Panc1 (cell line): ENCODE data around the gene ABHD8. TPM values are rescaled to one million over a fixed set of nuclear protein-coding genes. Genes with fewer than 3 reads are reported as not detected.

Experiments used
- ATAC-seq: fragments of 200-7000 bp; cut with Tn5 transposase; 2 replicates; pipeline ENCODE4 v1.9.1; 2020; ENCODE audit warnings: mild to moderate bottlenecking, moderate library complexity
- BruUV-seq: library from RNA; stranded (reverse); fragments of 400-500 nt; replicated peaks from 2 replicates; lab custom pipeline; 2021; lab: Mats Ljungman, UMichigan
- CTCF ChIA-PET: fragments of 300-600 bp; sonication (Branson Sonifier 250); formaldehyde crosslinking; loops from one replicate; lab custom pipeline; 2022; ENCODE audit warnings: antibody characterized with exemption; lab: Charles Lee
- POLR2A ChIA-PET: fragments of 300-600 bp; sonication (Branson Sonifier 250); formaldehyde crosslinking; loops from one replicate; lab custom pipeline; 2022; ENCODE audit warnings: antibody characterized with exemption; lab: Charles Lee
- DNase-seq: peaks from one replicate; pipeline ENCODE4 v3.0.0-alpha.2; 2010; ENCODE audit warnings: low read depth, low spot score
- H3K27ac ChIP-seq: 2 replicates; pipeline ENCODE4 v1.5.1; 2011; ENCODE audit warnings: mild to moderate bottlenecking, low read length, inconsistent platforms
- H3K27me3 ChIP-seq: fragments of 200-500 bp; sonication (Bioruptor generic); 2 replicates; pipeline ENCODE4 v1.6.0; 2014; ENCODE audit warnings: low read length, inconsistent platforms; ENCODE audit not compliant: control insufficient read depth, insufficient read depth
- H3K36me3 ChIP-seq: fragments of 200-500 bp; sonication (Bioruptor generic); 2 replicates; pipeline ENCODE4 v1.5.1; 2014; ENCODE audit warnings: inconsistent platforms, mild to moderate bottlenecking, low read length, moderate library complexity; ENCODE audit not compliant: control insufficient read depth, insufficient read depth
- H3K4me1 ChIP-seq: 2 replicates; pipeline ENCODE4 v1.5.1; 2011; ENCODE audit warnings: inconsistent platforms, mild to moderate bottlenecking, low read length, moderate library complexity; ENCODE audit not compliant: control insufficient read depth, insufficient read depth
- H3K4me3 ChIP-seq, 2 experiments: 2 replicates each; pipeline ENCODE4 v1.5.1; 2011 to 2012; ENCODE audit warnings: low read depth in 2 of 2, low read length in 2 of 2, mild to moderate bottlenecking in 2 of 2, inconsistent platforms in 1 of 2, moderate library complexity in 1 of 2
- H3K9me3 ChIP-seq: fragments of 200-500 bp; sonication (Bioruptor generic); 2 replicates; pipeline ENCODE4 v1.5.1; 2014; ENCODE audit warnings: low read depth, mild to moderate bottlenecking, inconsistent platforms, low read length, moderate library complexity; ENCODE audit not compliant: control insufficient read depth, insufficient read depth
- CTCF ChIP-seq: fragments of 450-650 bp; IDR thresholded peaks from 2 replicates; pipeline ENCODE4 v1.5.1; 2017; ENCODE audit warnings: mild to moderate bottlenecking
- POLR2AphosphoS5 ChIP-seq: IDR thresholded peaks from 2 replicates; pipeline ENCODE4 v1.6.1; 2012; ENCODE audit warnings: mild to moderate bottlenecking, low read depth, low read length, moderate library complexity
- REST ChIP-seq, 2 experiments: IDR thresholded peaks; 2 replicates each; pipeline ENCODE4 v1.6.1; 2011 to 2012; ENCODE audit warnings: low read depth in 2 of 2, control low read depth in 1 of 2, low read length in 1 of 2, mild to moderate bottlenecking in 1 of 2, moderate library complexity in 1 of 2; ENCODE audit not compliant: insufficient read depth in 1 of 2
- SIN3A ChIP-seq: IDR thresholded peaks from 2 replicates; pipeline ENCODE4 v1.6.1; 2012; ENCODE audit warnings: low read depth, mild to moderate bottlenecking, low read length, moderate library complexity, borderline replicate concordance; ENCODE audit not compliant: insufficient read depth
- TCF7L2 ChIP-seq: IDR thresholded peaks from 2 replicates; pipeline ENCODE4 v1.6.1; 2011; ENCODE audit warnings: mild to moderate bottlenecking, low read depth, low read length, inconsistent platforms
- in situ Hi-C: cut with HindIII; loops from 2 replicates; pipeline ENCODE4 v1.10.0; 2016; ENCODE audit warnings: low sequenced_read_pairs, low pct_unique_long_range_greater_than_20kb
- intact Hi-C: fragments of 100-400 bp; cut with micrococcal nuclease; formaldehyde crosslinking; loops from one replicate; pipeline ENCODE4 v1.10.0; 2022; ENCODE audit not compliant: unreplicated experiment
- total RNA-seq: library from RNA; stranded (reverse); gene quantifications from one replicate; pipeline ENCODE4 v1.2.1, GENCODE V29; 2021; ENCODE audit not compliant: unreplicated experiment

ABHD8 gene
- total RNA-seq, 1 experiment from 2014 or later, result 19.6 TPM

GRCh38 chr19:17259934-17260333 is 43.3 kb downstream of the ABHD8 start:
- in situ Hi-C loops (no loop called here), intact Hi-C loops (no loop called here)
- Histone ChIP-seq H3K9me3 (no peaks in the 10 kb centered on the region), H3K27me3 (no peaks in the 10 kb centered on the region), H3K4me1 (no peaks in the 10 kb centered on the region), H3K36me3 (no peaks in the 10 kb centered on the region), H3K4me3 (no peak overlapping the region), H3K27ac (no peak overlapping the region)
- ChIA-PET POLR2A (no interaction called here), CTCF (interaction anchor here (0.7 to 1.1 kb wide), 2 partner anchors 22 to 24 kb away, joined by 3 read pairs; partner anchors contain the start of gene ANKLE1)
- BruUV-seq, result no TSS peak
- ATAC-seq (no peak), DNase-seq (no peak)
- no peak for TF ChIP-seq SIN3A
- TF ChIP-seq POLR2AphosphoS5, result no peak
- TF ChIP-seq TCF7L2, result no peak
- no peak for TF ChIP-seq REST (IDR thresholded peaks at IDR 0.05; ENCODE audit: insufficient read depth in 1 of 2, low read depth in 2 of 2, low read length in 1 of 2)
- TF ChIP-seq CTCF, result no peak

GRCh38 chr19:17259118-17259780 is 44.0 kb downstream of the ABHD8 start:
- no peaks in the 10 kb centered on the region for H3K9me3 ChIP-seq
- H3K4me3 ChIP-seq, result no peak overlapping the region
- no peaks in the 10 kb centered on the region for H3K27me3 ChIP-seq
- POLR2A ChIA-PET, result interaction anchor here (0.7 kb wide), 1 partner anchor 17 kb away, joined by 3 read pairs; no protein-coding TSS in a partner anchor
- no peak for DNase-seq
- no peaks in the 10 kb centered on the region for H3K4me1 ChIP-seq
- in situ Hi-C loops, result no loop called here
- CTCF ChIA-PET, result interaction anchor here (1.1 kb wide), 1 partner anchor 24 kb away, joined by 3 read pairs; no protein-coding TSS in a partner anchor
- BruUV-seq, result no TSS peak
- TF ChIP-seq TCF7L2, result no peak
- no peak for TF ChIP-seq REST (IDR thresholded peaks at IDR 0.05; ENCODE audit: insufficient read depth in 1 of 2, low read depth in 2 of 2, low read length in 1 of 2)
- no peak for TF ChIP-seq SIN3A
- TF ChIP-seq POLR2AphosphoS5, result no peak
- TF ChIP-seq CTCF, result no peak
- no peak for ATAC-seq
- intact Hi-C loops, result no loop called here
- H3K27ac ChIP-seq, result no peak overlapping the region
- H3K36me3 ChIP-seq, result no peaks in the 10 kb centered on the region
